A172 (cell line): ENCODE data around the gene VIPR2. TPM values are rescaled to one million over a fixed set of nuclear protein-coding genes. Genes with fewer than 3 reads are reported as not detected.

ENCODE experiments used
- DNase-seq: peaks from one replicate; pipeline ENCODE4 v3.0.0-alpha.2; 2015; ENCODE audit warnings: low spot score
- total RNA-seq: library from RNA; depleted of rRNA; stranded (reverse); fragments of >200 nt; shearing (Covaris generic); gene quantifications from 2 replicates; pipeline ENCODE4 v1.2.3, GENCODE V29; 2014

VIPR2 gene
- total RNA-seq, 1 experiment from 2014 or later = not detected

- DNase-seq = no peak
These were observed 75.7 kb downstream of the VIPR2 start for GRCh38 chr7:159068893-159069448.

- DNase-seq = no peak
These were observed 76.2 kb downstream of the VIPR2 start for GRCh38 chr7:159068488-159068811.

DNA sequence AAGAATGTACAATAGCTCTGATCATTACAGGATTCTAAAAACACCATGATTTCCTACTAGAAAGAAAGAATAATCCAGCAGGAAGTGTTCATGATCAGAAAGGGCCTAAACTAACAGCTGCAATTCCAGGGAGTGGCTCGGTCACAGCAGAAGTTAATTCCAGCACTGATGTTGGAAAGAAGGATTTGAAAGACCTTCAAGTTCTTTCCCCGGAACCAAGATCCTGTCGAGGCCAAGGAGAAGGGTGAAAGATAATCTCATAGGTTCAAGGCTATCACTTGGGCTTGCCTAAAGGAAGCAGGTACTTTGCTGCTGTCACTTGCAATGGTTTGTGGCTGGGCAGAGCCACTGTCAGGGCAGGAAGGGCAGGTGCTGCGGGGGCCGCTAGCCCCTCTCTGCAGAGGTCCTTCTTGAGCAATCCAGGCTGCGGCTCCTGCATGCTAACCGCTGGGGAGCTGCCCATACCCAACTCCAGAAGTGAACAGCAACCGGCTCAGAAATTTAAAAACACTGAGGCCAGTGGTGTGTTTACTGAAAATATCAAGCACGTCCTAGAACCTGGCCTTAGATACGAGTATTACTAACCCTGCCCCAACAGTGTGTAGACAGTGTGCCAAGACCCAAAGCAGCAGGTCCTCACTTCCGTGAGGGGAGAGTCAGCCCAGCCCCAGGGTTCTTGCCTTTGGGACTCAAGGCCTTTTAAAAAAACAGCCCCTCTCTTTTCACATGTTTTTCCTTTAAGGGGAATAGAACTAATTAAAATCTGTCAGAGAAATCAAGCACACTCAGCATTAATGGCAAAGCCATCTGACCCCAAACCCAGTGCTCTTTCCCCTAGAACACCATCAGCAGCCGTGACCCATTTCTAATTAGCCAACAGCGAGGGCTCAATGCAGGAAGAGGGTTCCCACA lies 76.8 kb downstream of the VIPR2 start:
- DNase-seq = no peak

DNA sequence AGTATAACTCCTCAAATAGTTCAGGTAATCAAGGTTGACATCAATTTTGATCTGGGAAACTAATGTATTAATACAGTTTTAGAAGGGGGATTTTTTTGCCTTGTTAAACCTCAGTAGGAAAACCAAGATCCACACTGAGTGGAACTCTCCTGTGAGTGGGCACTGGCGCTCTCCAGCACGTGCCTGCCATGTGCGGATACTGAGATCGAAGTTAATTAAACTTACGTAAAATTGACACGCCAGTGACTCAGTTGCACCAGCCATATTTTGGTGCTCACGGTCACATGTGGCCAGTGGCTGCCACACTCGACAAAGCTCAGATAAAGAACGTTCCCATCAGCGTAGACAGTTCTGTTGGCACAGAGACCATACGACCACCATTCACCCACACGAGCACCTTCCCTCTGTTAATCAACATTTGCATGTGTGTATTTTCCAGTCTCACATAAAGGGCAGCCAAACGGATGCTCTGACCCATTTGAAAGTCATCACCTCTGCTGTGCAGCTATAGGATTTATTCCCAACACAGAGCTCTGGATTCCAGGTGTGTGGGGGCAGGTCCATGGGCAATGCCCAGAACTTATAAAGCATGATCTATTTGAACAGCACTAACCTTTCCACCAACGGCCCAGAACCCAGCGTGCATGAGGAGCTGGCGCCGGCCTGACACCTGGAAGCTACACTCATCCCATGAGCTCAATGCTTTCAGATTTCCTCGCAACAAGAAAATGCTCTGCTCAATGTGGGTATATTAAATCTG lies 77.7 kb downstream of the VIPR2 start:
- DNase-seq = no peak

GRCh38 chr7:159065852-159066480 lies 78.7 kb downstream of the VIPR2 start:
- DNase-seq = no peak

GRCh38 chr7:159064816-159065510 lies 79.7 kb downstream of the VIPR2 start:
- no peak for DNase-seq

DNA sequence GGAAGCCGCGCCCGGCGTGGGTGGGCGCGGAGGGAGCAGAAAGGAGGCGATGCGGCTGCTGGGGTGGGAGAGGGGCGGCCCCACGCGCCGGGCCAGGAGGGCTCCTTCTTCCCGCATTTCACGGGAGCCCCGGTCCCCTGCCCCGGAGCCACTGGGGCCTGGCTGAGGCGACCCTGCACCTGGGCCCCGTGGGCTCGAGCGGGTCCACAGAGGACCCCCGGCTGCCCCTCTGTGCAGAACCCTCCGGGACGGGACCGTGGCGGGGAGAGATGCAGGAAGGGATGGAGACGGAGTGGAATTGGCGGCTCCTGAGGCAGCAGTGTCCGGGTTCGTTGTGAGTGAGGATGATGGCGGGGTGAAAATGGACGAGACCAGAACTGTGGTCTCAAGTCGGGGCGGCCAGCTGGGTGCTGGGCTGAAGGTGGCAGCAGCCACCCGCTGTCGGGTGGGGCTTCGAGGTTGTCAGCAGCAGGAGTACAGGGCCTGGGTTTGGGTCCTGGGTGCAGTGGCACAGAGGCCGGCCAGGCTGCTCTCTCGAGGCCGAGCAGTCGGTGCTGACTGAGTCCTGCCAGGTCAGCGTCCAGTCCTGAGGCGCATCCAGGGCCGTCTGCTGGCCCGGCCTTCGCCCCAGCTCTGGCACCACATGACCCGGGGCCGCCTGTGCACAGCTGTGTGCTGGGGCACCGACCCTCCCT lies 80.4 kb downstream of the VIPR2 start:
- DNase-seq = no peak

DNA sequence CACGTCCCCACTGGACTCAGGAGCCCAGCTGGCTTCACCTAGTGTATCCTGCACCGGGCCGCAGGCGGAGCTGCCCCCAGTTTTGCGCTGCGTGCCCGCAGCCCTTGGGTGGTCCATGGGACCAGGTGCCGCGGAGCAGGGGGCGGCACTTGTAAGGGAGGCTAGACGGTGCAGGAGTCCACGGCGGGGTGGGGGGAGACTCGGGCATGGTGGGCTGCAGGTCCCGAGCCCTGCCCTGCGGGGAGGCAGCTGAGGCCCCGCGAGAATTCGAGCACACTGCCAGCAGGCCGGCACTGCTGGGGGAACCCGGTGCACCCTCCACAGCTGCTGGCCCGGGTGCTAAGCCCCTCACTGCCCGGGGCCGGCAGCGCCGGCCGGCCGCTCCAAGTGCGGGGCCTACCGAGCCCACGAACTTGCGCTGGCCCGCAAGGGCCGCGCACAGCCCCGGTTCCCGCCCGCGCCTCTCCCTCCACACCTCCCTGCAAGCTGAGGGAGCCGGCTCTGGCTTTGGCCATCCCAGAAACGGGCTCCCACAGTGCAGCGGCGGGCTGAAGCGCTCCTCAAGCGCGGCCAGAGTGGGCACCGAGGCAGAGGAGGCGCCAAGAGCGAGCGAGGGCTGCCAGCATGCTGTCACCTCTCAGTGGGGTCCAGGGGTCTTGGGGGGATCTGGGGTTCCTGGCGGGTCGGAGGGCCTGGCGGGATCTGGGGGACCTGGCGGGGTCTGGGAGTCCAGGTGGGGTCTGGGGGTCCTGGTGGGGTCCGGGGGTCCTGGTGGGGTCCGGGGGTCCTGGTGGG lies 81.4 kb downstream of the VIPR2 start:
- DNase-seq = no peak

DNA sequence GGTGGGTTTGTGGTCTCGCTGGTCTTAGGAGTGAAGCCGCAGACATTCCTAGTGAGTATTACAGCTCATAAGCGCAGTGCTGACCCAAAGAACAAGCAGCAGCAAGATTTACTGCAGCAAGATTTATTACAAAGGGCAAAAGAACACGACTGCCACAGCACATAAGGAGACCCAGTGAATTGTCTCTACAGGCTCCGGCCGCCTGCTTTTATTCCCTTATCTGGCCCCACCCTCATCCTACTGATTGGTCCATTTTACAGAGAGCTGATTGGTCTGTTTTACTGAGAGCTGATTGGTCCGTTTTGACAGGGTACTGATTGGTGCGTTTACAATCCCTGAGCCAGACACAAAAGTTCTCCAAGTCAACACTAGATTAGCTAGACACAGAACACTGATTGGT lies 82.1 kb downstream of the VIPR2 start:
- no peak for DNase-seq

DNA sequence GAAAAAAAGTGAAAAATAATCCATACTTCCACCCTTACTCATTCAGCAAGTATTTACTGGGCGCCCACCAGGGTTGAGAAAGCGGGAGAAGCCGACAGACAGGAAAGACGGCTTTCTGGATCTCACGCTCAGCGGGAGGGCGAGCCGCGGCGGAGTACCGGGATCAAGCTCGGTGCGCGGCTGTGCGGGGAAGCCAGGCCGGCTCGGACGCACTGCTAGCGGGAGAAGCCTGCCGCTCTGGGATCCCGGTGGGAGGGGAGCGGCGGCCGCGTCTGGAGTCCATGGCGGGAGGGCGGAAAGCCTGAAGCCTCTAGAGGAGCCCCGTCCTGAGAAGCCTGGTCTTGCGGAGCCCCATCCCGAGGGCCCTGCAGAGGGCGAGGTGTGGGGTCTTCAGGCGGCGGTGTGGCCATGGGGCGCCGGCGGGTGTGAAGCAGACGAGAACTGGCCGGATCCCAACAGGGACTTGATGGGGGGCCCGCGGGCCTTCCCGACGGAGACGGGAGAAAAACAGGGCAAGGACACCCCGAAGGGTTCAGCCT lies 82.9 kb downstream of the VIPR2 start:
- DNase-seq = no peak

DNA sequence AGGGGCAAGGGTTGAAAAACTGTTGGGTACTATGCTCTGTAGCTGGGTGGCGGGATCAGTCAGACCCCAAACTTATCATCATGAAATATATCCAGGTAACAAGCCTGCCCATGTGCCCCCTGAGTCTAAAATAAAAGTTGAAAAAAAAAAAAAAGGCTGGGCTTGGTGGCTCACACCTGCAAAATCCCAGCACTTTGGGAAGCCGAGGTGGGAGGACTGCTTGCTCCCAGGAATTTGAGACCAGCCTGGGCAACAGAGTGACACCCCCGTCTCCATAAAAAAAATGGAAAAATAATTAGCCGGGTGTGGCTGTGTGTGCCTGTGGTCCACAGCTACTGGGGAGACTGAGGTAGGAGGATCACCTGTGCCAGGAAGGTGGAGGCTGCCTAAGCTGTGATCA lies 83.5 kb downstream of the VIPR2 start:
- no peak for DNase-seq

DNA sequence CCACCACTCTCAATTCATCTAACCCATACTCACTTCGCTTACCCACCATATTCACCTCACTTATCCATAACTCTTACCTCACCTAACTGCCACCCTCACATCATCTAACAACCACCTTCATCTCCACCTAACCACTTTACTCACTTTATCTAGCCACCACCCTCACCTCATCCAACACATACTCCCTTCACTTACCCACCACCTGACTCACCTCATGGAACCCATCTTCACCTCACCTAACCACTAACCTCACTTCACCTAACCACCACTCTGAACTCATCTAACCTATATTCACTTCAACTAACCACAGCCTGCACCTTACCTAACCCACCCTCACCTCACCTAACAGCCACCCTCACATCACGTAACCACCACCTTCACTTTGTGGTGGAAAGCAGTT lies 84.2 kb downstream of the VIPR2 start:
- no peak for DNase-seq

DNA sequence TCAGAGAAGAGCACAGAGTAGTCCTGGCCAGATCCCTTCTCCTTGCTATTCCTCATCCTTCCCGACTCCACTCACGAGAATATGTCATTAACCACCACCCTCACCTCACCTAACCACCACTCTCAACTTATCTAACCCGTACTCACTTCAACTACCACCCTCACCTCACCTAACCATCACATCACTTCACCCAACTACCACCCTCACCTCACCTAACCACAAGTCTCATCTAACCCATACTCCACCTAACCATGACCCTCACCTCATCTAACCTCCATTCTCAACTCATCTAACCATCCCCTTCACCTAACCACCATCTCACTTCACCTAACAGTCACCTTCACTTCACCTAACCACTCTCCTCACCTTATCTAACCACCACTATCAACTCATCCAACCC lies 85.0 kb downstream of the VIPR2 start:
- DNase-seq = no peak

DNA sequence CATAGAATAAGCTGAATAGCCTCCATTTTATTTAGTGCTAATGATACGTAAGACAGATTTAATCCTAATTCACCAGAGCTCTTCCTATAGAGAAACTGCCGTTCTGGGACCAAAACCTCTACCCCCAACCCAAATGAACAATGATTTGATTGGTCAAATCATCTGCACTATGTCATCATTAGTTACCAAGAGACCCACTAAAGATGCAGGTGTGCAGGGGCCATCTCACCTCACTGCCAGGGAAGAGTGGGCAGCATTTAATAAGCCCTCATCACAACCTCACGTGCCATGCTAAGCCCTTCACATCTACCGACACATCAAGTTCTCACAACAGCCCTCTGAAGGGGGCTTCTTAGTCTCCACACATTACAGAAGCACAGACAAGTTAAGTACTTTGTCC lies 87.0 kb downstream of the VIPR2 start:
- DNase-seq = no peak

GRCh38 chr7:159056737-159057136 lies 87.9 kb downstream of the VIPR2 start:
- DNase-seq = no peak

DNA sequence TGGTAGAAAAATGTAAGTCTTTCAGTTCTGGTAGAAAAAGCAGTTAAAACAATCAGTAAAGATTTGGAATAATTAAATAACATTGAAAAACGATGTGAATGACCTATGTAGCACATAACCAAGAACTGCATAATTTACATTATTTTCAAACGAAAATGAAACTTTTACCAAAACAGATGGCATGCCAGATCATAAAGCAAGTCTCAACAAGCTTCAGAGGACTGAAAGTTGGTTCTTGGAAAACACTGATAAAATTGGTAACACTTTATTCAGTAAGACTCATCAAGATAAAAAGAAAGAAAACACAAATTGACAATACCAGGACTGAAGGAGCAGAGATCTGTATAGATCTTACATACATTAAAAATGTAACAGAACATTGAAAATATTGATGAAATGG lies 92.8 kb downstream of the VIPR2 start:
- DNase-seq = no peak

DNA sequence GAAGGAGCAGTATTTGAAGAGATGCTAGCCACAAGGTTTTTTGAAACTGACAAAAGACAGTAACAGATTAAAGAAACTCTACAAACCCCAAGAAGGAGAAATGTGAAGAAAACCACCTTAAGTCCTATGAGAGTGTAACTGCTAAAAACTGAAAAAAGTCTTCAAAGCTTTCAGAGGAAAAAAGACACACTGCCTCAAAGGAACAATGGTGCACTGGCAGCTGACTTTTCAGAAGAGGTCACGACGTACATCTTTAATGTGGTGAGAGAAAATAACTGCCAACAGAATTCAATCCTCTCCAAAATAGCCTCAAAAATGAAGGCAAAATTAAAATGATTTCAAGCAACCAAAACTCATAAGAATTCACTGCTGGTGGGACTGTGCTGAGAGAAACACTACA lies 94.0 kb downstream of the VIPR2 start:
- DNase-seq = no peak

DNA sequence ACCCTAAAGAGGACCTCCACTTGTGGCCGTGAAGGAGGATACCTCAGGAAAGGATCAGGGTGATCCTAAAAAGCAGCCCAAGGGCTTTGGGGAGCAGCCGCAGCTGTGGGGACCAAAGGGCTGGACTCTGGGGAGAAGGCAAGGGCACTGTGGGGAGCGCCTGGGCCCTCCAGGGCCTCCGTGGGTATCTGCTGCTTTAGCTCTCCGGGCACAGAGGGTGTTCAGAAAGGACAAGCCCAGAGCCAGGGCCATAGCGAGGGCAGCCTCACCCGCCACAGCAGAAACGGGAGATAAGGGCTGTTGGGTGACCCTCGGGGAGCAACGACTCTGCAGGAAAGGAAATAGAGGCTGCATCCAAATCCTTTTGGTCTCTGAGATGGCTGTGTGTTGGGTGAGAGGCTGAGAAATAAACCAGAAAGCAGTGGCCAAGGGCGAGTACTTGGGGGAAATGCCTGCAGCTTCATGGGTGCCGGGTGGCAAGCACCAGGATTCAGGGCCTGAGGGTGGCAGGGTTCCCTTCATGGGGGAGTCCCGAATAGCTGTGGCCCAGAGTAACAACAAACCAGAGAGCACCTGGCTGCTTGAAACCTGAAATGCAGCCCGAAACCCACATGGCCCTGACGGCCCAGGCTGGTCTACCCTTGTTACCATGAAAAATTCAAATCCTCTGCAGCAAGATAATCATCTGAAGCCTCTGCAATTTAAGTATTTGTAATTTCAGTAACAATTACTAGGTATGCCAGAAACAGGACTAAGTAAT lies 95.2 kb downstream of the VIPR2 start:
- DNase-seq = no peak

- no peak for DNase-seq
These were observed 96.0 kb downstream of the VIPR2 start for GRCh38 chr7:159048656-159049055.
